ENCODE measurements around the gene ADAMTS15. TPM values are rescaled to one million over a fixed set of nuclear protein-coding genes. Genes with fewer than 3 reads are reported as not detected.

The ADAMTS15 gene
- total RNA-seq, 1 experiment from 2014 or later, result 0.83 TPM

DNA sequence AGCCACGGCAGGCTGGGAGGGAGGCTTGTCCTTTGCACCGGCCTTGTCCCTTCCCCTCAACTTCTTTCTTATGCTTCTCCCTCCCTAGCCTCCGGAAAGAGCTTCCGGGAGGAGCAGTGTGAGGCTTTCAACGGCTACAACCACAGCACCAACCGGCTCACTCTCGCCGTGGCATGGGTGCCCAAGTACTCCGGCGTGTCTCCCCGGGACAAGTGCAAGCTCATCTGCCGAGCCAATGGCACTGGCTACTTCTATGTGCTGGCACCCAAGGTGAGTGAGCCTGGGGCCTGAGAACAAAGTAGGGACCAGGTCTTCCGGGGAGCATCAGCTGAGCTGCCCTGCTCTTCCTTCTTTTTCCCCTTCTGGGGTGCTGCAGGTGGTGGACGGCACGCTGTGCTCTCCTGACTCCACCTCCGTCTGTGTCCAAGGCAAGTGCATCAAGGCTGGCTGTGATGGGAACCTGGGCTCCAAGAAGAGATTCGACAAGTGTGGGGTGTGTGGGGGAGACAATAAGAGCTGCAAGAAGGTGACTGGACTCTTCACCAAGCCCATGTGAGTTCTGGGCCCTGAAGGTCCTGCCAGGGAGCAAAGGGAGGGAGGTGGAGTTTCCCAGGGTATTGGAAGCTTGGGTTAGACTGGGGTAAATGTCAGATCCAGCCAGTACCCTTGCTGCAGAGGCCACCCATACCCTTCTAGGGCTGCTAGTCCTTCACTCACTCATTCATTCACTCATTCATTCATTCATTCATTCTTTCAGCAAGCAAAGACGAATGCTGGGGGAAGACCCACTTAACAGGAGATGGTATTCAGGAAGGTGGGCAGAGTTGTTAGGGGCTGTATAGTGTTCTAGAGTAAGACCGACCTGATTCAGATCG, 22.6 kb downstream of the ADAMTS15 start:
- no peaks in the 10 kb centered on the region for H3K27me3 Mint-ChIP-seq (ENCODE audit: unreplicated experiment)
- H3K27ac Mint-ChIP-seq (ENCODE audit: unreplicated experiment), result no peak overlapping the region
- no peaks in the 10 kb centered on the region for H3K36me3 Mint-ChIP-seq (ENCODE audit: insufficient read depth, unreplicated experiment)
- BruUV-seq (replicated peaks), result no TSS peak
- H3K9me3 Mint-ChIP-seq (ENCODE audit: low read depth, unreplicated experiment), result no peaks in the 10 kb centered on the region
- no peaks in the 10 kb centered on the region for H3K4me1 Mint-ChIP-seq (ENCODE audit: low read depth, unreplicated experiment)
- intact Hi-C loops (cut with micrococcal nuclease; ENCODE audit: unreplicated experiment), result no loop called here
- no peak for TF ChIP-seq CTCF (IDR thresholded peaks at IDR 0.05; ENCODE audit: unreplicated experiment)
- DNase-seq, result no peak
- H3K4me3 Mint-ChIP-seq (ENCODE audit: low read depth, unreplicated experiment), result no peak overlapping the region
- CTCF ChIA-PET, result no interaction called here

- CTCF ChIA-PET, result no interaction called here
- intact Hi-C loops (cut with micrococcal nuclease; ENCODE audit: unreplicated experiment), result no loop called here
- no peak for TF ChIP-seq CTCF (IDR thresholded peaks at IDR 0.05; ENCODE audit: unreplicated experiment)
These were observed 23.4 kb downstream of the ADAMTS15 start for GRCh38 chr11:130471731-130472433.

GRCh38 chr11:130472434-130472961, 24.1 kb downstream of the ADAMTS15 start:
- Mint-ChIP-seq H3K4me1 (ENCODE audit: low read depth, unreplicated experiment) (no peaks in the 10 kb centered on the region), H3K27me3 (ENCODE audit: unreplicated experiment) (no peaks in the 10 kb centered on the region), H3K4me3 (ENCODE audit: low read depth, unreplicated experiment) (no peak overlapping the region), H3K9me3 (ENCODE audit: low read depth, unreplicated experiment) (no peaks in the 10 kb centered on the region), H3K36me3 (ENCODE audit: insufficient read depth, unreplicated experiment) (peaks cover 3% of the 10 kb centered on the region), H3K27ac (ENCODE audit: unreplicated experiment) (no peak overlapping the region)
- no peak for DNase-seq
- no TSS peak for BruUV-seq (replicated peaks)
- intact Hi-C loops (cut with micrococcal nuclease; ENCODE audit: unreplicated experiment), result no loop called here
- CTCF ChIA-PET, result no interaction called here
- TF ChIP-seq CTCF (IDR thresholded peaks at IDR 0.05; ENCODE audit: unreplicated experiment), result no peak

More at GRCh38 chr11:130471731-130472433, 23.4 kb downstream of the ADAMTS15 start:
- Mint-ChIP-seq H3K36me3 (ENCODE audit: insufficient read depth, unreplicated experiment) (no peaks in the 10 kb centered on the region), H3K27ac (ENCODE audit: unreplicated experiment) (no peak overlapping the region), H3K27me3 (ENCODE audit: unreplicated experiment) (no peaks in the 10 kb centered on the region), H3K9me3 (ENCODE audit: low read depth, unreplicated experiment) (no peaks in the 10 kb centered on the region), H3K4me1 (ENCODE audit: low read depth, unreplicated experiment) (no peaks in the 10 kb centered on the region), H3K4me3 (ENCODE audit: low read depth, unreplicated experiment) (no peak overlapping the region)
- DNase-seq, result no peak
- no TSS peak for BruUV-seq (replicated peaks)

DNA sequence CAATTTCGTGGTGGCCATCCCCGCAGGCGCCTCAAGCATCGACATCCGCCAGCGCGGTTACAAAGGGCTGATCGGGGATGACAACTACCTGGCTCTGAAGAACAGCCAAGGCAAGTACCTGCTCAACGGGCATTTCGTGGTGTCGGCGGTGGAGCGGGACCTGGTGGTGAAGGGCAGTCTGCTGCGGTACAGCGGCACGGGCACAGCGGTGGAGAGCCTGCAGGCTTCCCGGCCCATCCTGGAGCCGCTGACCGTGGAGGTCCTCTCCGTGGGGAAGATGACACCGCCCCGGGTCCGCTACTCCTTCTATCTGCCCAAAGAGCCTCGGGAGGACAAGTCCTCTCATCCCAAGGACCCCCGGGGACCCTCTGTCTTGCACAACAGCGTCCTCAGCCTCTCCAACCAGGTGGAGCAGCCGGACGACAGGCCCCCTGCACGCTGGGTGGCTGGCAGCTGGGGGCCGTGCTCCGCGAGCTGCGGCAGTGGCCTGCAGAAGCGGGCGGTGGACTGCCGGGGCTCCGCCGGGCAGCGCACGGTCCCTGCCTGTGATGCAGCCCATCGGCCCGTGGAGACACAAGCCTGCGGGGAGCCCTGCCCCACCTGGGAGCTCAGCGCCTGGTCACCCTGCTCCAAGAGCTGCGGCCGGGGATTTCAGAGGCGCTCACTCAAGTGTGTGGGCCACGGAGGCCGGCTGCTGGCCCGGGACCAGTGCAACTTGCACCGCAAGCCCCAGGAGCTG, 24.8 kb downstream of the ADAMTS15 start:
- BruUV-seq (replicated peaks), result no TSS peak
- Mint-ChIP-seq H3K27ac (ENCODE audit: unreplicated experiment) (no peak overlapping the region), H3K27me3 (ENCODE audit: unreplicated experiment) (no peaks in the 10 kb centered on the region), H3K36me3 (ENCODE audit: insufficient read depth, unreplicated experiment) (peaks cover 4% of the 10 kb centered on the region), H3K9me3 (ENCODE audit: low read depth, unreplicated experiment) (no peaks in the 10 kb centered on the region), H3K4me1 (ENCODE audit: low read depth, unreplicated experiment) (no peaks in the 10 kb centered on the region), H3K4me3 (ENCODE audit: low read depth, unreplicated experiment) (no peak overlapping the region)
- intact Hi-C loops (cut with micrococcal nuclease; ENCODE audit: unreplicated experiment), result no loop called here
- CTCF ChIA-PET, result no interaction called here
- no peak for DNase-seq
- no peak for TF ChIP-seq CTCF (IDR thresholded peaks at IDR 0.05; ENCODE audit: unreplicated experiment)

Data from Calu3 (cell line).